Adipose tissue (tissue), 3 donors: Measurements from ENCODE around the gene GARIN3. TPM values are rescaled to one million over a fixed set of nuclear protein-coding genes. Genes with fewer than 3 reads are reported as not detected.
"Not testable (repeated sequence)": the region's sequence is repeated elsewhere in the genome, so short reads cannot be mapped to it uniquely, and the experiment has no call there.

Experiments used
- H3K27ac ChIP-seq: one replicate; pipeline ENCODE4 v1.5.1; 2013; ENCODE audit warnings: low read depth, low read length
- WGBS, 3 donors: extraction: QIAGEN DNeasy Blood & Tissue Kit; methylation state at CpG; one replicate each; pipeline ENCODE4 v1.1.7; 2013; 5-methylcytosine and 5-hydroxymethylcytosine counted together
- polyA plus RNA-seq, 3 donors: library from polyadenylated mRNA; stranded (reverse); fragments of 200-250 nt; gene quantifications; one replicate each; pipeline ENCODE4 v1.2.3, GENCODE V29; 2013
- donor health status: healthy with polysubstance abuse.
- donor health status: Bipolar disorder and iron deficiency.
- donor health status: healthy.

The GARIN3 gene
- polyA plus RNA-seq, result not detected

DNA sequence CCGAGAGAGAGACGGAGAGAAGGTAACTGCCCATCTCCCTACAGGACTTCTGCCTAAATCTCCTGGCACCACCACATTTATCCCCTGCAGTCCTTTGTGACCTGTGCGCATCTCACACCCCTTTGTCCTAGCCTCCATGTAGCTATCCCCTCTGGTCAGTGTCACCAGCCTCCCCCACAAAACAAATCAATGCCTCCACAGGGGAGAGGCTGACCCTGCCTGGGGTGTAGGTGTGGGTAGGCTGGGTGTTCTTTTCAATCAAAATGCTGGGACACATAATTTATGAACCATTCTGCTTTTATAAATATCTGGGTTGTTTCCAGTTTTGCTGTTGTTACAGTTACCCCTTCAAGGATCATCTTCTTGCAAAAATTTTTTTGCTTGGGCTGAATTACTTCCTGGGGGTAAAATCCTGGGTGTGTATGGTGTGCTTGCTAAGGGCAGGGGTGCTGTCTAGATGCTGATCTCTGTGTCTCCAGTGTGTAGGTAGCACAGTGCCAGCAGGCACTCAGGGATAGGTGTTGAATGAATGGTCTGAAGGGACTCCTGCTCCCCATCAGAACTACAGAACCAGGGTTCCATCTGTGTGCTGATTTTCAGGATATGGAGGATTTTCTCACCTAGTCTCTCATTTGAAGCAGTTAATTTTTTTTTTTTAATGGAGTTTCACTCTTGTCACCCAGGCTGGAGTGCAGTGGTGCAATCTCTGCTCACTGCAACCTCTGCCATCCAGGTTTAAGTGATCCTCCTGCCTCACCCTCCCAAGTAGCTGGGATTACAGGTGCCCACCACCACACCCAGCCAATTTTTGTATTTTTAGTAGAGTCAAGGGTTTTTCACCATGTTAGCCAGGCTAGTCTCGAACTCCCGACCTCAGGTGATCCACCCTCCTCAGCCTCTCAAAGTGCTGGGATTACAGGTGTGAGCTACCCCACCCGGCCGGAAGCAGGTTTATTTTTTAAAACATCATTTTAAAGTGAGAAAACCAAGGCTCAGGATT lies at the start of gene GARIN3:
Gene GARIN3, minus strand, starts transcription at position 51 of the 1,000 bp plus-strand sequence. CDS start 96 bp downstream, outside the sequence.
- H3K27ac ChIP-seq, result no peak within 1 kb of the TSS
- 72 to 90% (median 82%) methylated on average over 7 of the region's 7 CpGs for WGBS, 3 donors

DNA sequence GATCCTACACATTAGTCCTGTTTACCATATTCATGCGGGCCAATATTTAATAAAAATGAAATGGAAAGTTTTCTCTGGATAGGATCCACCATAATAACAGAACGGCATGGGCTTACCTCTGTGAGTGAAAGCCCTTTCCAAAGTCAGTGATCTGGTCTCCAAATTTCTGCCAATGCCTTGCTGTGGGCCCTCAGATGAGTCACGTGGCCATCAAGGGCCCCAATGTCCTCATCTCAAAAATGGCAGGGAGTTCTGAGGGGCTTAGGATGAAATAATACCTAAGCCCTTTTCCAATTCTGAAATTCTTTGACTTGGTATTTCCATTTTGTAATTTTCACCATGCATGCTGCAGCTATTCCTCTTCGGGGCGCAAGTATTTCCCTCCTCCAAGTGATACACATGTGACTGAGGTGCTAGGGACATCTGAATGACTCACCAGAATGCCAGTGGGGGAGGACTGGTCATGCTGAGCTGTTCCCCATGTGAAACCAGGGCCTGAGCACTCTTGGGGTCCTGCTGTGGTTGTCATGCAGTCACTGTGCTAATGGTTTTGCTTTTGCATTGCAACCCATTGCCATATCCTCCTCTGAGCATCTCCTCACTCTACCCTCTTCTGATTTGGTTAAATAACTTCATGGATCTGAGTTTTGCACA lies 49.6 kb upstream of the GARIN3 start:
- H3K27ac ChIP-seq, result no peak overlapping the region
- WGBS, 3 donors, result 76 to 92% (median 82%) methylated on average over 5 of the region's 5 CpGs

DNA sequence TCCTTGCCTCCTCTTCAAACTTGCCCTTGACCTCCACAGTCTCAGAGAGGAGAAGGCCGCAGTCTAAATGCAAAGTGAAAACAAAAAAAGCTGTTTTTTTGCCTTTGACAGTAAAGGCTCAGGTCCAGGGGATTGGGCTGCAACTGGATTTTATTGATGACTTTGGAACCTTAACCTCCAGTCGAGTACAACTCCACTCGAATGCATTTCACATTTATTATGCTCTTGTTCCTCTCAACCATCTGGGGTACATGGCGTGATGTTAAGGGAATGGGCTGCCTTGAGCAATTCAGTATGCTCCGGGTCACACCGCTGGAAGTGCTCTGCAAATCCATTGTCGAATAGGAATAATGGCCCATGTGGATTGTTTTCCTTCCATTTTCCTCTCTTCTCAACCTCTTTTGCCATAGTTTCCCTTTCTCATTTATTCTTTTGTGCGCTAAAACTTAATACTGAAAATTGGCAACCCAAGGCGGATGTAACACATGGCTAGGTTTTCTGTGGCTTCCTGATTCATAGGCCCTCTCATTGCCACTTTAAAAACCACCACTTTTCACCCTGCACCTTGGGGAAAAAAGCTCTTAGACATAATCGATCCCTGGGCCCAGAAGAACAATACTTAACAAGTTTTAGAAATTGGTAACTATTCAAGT lies 48.9 kb upstream of the GARIN3 start:
- 76 to 84% (median 81%) methylated on average over 10 of the region's 10 CpGs for WGBS, 3 donors

DNA sequence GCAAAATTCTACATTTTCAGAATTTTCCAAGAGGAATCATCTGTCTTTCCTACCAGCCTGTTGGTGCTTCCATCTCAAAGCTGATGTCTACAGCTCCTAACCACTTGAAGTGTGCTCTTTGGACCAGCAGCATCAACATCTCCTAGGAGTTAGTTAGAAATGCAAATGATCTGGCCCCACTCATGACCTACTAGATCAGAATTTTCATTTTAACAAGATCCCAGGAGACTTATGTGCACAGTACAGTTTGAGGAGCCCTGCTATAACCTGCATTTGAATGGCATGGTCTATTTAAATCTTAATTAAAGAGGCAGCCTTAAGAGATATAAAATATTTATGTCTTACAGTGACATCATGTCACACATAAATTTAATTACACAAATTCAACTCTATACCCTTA lies 48.4 kb upstream of the GARIN3 start:
- no peak overlapping the region for H3K27ac ChIP-seq

More for the DNA sequence above, 48.9 kb upstream of the GARIN3 start:
- H3K27ac ChIP-seq, result no peak overlapping the region

DNA sequence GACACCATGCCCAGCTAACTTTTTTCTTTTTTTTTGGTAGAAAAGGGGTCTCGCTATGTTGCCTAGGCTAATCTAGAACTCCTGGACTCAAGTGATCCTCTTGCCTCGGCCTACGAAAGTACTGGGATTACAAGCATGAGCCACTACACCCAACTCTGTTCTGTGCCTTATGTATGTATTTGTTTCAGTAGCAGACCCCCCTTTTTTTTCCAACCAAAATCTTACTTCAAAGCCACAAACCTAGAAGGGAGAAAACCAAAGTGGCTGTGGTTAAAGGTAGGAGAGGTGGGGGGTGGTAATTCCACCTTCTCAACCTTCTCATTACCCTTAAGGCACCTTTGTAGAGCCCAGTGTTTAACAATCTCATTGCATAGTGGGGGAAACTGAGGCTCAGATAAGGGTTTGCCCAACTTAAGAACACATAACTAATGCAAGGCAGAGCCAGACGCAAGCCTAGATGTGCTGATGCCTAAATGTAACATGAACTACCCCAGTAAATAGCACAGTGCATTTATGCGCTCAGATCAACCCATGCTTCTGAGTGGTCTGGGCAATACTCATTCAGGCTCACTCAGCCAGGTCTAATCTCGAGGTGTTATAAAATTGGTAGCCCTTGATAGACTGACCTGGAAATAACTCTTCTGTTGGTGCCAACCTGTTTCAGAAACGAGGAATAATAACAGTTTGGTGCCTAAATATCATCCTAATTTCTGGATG lies 47.6 kb upstream of the GARIN3 start:
- no peak overlapping the region for H3K27ac ChIP-seq
- WGBS, 3 donors, result 81 to 92% (median 82%) methylated on average over 7 of the region's 7 CpGs

DNA sequence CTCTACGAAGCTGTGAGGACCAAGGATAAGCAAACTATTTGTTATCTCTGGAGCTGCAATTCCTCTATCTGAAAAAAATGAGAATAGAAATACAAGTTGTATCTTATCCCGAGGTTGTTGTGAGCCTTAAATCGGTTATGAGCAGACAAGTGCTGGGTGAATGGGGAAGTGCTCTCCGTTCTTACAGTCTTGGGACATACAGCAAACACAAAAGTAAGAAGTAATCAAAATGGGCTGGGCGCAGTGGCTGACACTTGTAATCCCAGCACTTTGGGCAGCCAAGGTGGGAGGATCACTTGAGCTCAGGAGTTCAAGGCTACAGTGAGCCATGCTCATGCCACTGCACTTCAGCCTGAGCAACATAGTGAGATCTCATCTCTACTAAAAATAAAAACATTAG lies 46.2 kb upstream of the GARIN3 start:
- no peak overlapping the region for H3K27ac ChIP-seq
- WGBS, 3 donors, result 81 to 84% (median 82%) methylated on average over 5 of the region's 5 CpGs

DNA sequence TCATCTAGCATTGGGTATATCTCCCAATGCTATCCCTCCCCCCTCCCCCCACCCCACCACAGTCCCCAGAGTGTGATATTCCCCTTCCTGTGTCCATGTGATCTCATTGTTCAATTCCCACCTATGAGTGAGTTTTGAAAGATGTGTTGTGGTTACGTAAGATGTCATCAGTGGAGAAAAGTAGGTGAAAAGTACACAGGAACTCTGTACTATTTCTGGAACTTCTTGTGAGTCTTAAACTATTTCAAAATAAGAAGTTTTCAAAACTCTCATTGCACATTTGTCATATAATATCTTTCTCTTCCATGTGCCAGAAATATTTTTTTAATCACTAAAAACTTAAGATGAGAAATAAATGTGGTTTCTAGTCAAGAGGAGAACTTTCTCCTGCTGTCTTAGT lies 44.6 kb upstream of the GARIN3 start:
- WGBS, 3 donors, result 11 to 52% (median 16%) methylated on average over 1 of the region's 1 CpG
- H3K27ac ChIP-seq, result not testable (repeated sequence)

DNA sequence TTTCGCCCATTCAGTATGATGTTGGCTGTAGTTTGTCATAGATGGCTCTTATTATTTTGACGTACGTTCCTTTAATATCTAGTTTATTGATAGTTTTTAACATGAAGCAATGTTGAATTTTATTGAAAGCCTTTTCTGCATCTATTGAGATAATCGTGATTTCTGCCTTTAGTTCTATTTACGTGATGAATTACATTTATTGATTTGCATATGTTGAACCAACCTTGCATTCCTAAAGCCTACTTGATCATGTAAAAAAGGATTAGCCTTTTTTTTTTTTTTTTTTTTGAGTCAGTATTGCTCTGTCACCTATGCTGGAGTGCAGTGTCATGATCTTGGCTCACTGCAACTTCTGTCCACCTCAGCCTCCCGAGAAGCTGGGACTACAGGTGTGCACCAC lies 39.6 kb upstream of the GARIN3 start:
- H3K27ac ChIP-seq, result no peak overlapping the region
- WGBS, 3 donors, result 69 to 88% (median 79%) methylated on average over 6 of the region's 6 CpGs

DNA sequence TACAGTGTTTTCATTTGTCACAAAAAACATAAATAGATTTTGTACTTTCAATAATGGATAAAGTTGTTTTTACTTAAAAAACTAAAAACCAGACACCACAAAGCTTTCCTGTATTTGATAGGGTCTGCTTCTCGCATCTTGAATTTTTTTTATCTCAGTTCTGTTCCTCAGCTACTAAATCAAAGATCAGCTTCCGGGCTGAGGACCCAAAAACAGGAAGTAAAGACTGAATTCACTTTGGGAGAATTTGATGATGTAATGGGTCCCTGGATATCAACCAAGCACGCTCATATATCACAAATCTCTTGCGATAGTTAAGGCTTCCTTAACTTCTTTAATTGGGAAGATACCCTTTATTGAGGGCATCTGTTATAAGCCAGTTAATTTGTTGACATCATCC lies 38.7 kb upstream of the GARIN3 start:
- WGBS, 3 donors, result 40 to 63% (median 40%) methylated on average over 4 of the region's 4 CpGs

DNA sequence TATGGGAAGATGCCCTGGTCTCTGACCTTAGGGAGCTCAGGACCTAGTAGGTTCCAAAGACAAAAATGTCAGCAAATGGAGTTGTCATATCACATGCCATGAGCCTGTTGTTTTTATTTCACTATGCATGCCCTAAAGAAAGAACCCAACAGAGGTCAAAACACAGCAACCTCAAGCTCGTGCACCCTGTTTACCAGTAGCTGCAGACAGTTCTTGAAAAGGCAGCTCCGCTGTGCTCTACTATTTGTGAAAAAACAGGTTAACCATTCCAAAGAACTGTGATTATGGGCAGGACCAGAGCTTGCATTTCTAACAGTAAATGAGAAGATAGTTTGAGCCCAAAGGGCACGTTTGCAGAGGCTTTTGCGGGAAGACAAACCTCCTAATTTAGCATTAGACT lies 37.4 kb upstream of the GARIN3 start:
- 58 to 84% (median 82%) methylated on average over 4 of the region's 4 CpGs for WGBS, 3 donors

More for the DNA sequence above, 38.7 kb upstream of the GARIN3 start:
- no peak overlapping the region for H3K27ac ChIP-seq

DNA sequence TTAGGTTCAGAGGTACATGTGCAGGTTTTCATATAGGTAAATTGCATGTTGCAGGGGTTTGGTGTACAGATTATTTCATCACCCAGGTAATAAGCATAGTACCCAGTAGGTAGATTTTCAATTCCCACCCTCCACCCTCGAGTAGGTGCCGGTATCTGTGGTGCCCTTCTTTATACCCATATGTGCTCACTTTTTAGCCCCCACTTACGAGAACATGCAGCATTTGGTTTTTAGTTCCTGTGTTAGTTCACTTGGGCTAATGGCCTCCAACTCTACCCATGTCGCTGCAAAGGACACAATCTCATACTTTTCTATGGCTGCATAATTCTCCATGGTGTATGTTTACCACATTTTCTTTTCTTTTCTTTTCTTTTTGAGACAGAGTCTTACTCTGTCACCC lies 35.8 kb upstream of the GARIN3 start:
- WGBS, 3 donors, result 75 to 82% (median 79%) methylated on average over 4 of the region's 4 CpGs
- H3K27ac ChIP-seq, result no peak overlapping the region

More for the DNA sequence above, 37.4 kb upstream of the GARIN3 start:
- H3K27ac ChIP-seq, result no peak overlapping the region

DNA sequence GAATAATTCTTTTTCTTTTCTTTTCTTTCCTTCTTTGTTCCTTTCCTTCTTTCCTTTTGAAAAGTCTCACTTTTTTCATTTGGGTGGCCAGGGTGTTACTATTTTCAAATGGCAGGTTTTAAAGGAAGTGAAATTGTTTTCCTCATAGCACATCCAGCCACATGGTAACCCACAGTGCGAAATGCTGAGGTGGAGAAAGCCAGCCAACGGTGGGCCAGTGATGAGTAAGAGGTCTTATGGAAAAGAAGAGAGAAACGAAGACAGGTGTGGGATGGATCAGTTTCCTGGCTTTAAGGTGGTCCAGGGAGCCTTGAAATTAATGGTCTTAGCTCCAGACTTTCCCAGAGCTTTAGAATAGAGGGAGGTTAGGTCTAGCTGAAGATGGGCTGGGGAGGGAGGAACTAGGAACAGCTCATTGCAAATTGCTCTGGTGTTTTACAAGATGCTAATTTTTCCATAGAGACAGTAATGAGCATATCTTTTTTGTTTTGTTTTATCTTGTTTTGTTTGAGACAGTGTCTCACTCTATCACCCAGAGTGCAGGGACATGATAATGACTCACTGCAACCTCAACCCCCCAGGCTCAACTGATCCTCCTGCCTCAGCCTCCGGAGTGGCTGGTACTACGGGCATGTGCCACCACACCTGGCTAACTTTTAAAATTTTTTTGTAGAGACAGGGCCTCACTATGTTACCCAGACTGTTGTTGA lies 32.4 kb upstream of the GARIN3 start:
- 47 to 50% (median 48%) methylated on average over 5 of the region's 5 CpGs for WGBS, 3 donors

DNA sequence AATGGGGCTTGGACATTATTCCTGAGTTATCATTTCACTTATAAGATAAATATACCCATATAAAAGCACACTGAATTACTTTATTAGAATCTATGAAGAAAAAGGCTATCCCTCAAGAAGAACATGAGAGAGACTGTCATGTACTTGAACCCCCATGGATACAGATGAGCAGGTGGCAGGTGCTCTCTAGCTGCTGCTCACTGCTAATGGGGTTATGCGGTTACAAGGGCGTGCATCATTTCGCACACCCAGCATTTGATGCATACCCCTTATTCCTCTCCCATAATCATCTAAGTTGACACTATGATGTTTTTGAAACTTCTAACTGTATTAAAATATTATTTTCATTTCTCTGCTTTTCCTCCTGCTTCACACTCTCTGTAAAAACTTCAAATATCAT lies 31.0 kb upstream of the GARIN3 start:
- whole genome bisulfite sequencing, 3 donors, result 85 to 91% (median 89%) methylated on average over 3 of the region's 3 CpGs
- no peak overlapping the region for H3K27ac ChIP-seq

More for the DNA sequence above, 32.4 kb upstream of the GARIN3 start:
- H3K27ac ChIP-seq, result no peak overlapping the region

DNA sequence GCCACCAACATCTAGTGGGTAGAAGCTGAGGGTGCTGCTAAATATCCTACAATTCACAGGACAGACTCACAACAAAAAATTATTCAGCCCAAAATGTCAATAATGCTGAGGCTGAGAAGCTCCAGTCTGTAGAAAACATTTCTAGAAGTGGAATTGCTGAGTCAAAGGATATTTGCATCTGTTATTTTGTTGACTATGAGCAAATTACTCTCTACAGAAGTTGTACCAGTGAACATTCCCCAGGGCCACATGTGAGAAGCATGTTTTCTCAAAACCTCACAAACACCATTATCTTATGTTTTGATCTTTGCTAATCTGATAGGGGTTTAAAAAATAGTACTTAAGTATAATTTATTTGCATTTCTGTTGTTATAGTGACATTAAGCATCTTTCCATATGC lies 30.0 kb upstream of the GARIN3 start:
- H3K27ac ChIP-seq, result no peak overlapping the region

DNA sequence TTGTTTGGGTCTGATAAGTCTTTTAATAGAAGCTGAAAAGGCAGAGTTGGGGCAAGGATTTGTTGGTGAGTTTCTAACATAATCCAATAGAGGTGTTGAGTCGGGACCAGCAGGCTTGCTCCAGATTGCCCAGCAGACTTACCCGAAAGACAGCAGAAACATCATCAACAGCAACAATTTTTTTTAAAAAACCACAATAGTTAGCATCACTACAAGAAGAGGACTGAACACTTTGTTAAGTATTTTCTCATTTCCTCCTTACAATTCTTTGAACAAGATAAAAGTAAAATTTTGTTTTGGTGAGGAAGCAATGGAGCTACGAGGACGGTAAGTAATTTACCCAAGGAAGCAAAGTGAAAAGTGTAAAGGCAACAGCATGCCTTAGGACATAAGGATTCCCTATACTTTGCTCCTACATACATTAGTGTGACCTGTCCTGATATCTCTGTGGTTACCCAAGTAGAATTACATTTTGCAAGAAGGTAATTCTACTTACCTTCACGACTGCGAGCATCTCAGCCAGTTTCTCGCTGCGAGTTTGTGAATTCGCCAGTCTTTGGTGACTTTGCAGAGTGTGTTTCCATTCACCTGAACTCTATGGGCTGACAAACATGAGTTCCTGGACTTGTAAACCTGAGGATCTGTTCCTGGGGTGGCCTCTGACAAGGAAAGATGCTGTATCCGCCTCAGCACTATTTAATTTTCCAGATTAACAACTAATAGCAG lies 27.8 kb upstream of the GARIN3 start:
- no peak overlapping the region for H3K27ac ChIP-seq
- WGBS, 3 donors, result 80 to 86% (median 83%) methylated on average over 10 of the region's 10 CpGs

DNA sequence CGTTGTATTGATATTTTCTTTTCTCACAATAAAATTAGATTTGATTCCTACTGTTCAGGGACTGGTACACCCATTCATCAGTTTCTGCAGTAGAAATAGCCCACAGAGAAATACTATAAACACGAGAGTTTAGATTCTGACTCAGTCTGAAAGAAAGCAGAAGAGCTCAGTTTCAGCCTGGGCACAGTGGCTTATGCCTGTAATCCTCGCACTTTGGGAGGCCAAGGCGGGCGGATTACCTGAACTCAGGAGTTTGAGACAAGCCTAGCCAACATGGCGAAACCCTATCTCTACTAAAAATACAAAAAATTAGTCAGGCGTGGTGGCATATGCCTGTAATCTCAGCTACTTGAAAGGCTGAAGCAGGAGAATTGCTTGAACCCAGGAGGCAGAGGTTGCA lies 23.2 kb upstream of the GARIN3 start:
- 69 to 87% (median 84%) methylated on average over 7 of the region's 7 CpGs for WGBS, 3 donors
- no peak overlapping the region for H3K27ac ChIP-seq

DNA sequence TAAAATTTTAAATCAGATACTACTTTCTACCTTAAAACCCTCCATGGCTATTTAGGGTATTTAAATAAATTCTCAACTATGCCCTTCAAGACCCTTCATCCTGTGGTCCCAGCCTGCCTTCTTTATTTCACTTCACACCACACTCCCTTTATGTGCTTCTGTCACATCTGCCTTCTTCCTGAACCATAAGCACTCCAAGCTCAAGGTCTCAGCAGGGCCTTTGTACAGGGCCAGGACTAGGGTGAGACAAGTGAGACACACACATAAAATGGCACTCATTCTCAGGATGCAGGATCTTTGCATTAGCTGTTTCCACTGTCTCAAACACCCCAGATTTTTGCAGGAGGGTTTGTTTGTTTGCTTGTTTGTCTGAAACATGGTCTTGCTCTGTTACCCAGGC lies 22.2 kb upstream of the GARIN3 start:
- H3K27ac ChIP-seq, result no peak overlapping the region
